A673 (cell line): ENCODE results near the gene ARHGEF26. TPM values are rescaled to one million over a fixed set of nuclear protein-coding genes. Genes with fewer than 3 reads are reported as not detected.

ENCODE experiments used
- BruUV-seq: library from RNA; stranded (reverse); fragments of 400-500 nt; replicated peaks from 2 replicates; lab custom pipeline; 2021; lab: Mats Ljungman, UMichigan
- CTCF ChIA-PET: fragments of 300-600 bp; sonication (Branson Sonifier 250); formaldehyde crosslinking; loops from one replicate; lab custom pipeline; 2022; ENCODE audit warnings: antibody characterized with exemption; lab: Charles Lee
- POLR2A ChIA-PET: fragments of 300-600 bp; sonication (Branson Sonifier 250); formaldehyde crosslinking; loops from one replicate; lab custom pipeline; 2022; ENCODE audit warnings: antibody characterized with exemption; ENCODE audit not compliant: low non-redundant PET; lab: Charles Lee
- DNase-seq: peaks from one replicate; pipeline ENCODE4 v3.0.0-alpha.2; 2015; ENCODE audit warnings: low spot score
- H3K27ac ChIP-seq: fragments of 200-600 bp; sonication (generic); 2 replicates; pipeline ENCODE4 v1.5.1; 2016; ENCODE audit warnings: mixed run types, low read depth, mild to moderate bottlenecking, mixed read lengths, antibody characterized with exemption, low read length; ENCODE audit not compliant: poor library complexity, severe bottlenecking
- H3K27me3 ChIP-seq: fragments of 200-600 bp; sonication (generic); replicated peaks from 2 replicates; pipeline ENCODE4 v1.6.1; 2017; ENCODE audit warnings: mixed run types, low read depth, mild to moderate bottlenecking, mixed read lengths, antibody characterized with exemption, low read length; ENCODE audit not compliant: insufficient read depth, poor library complexity
- H3K36me3 ChIP-seq: fragments of 200-600 bp; sonication (generic); 2 replicates; pipeline ENCODE4 v1.6.1; 2016; ENCODE audit warnings: mixed run types, mild to moderate bottlenecking, mixed read lengths, antibody characterized with exemption, low read length; ENCODE audit not compliant: insufficient read depth, poor library complexity, severe bottlenecking
- H3K4me1 ChIP-seq: fragments of 200-600 bp; sonication (generic); 2 replicates; pipeline ENCODE4 v1.6.1; 2017; ENCODE audit warnings: mixed run types, mild to moderate bottlenecking, mixed read lengths, antibody characterized with exemption, low read length; ENCODE audit not compliant: insufficient read depth, poor library complexity, severe bottlenecking
- H3K4me3 ChIP-seq: fragments of 200-600 bp; sonication (generic); 2 replicates; pipeline ENCODE4 v1.5.1; 2016; ENCODE audit warnings: low read depth, mixed run types, mild to moderate bottlenecking, mixed read lengths, low read length; ENCODE audit not compliant: poor library complexity, severe bottlenecking
- H3K9me3 ChIP-seq: fragments of 200-600 bp; sonication (generic); 2 replicates; pipeline ENCODE4 v1.6.1; 2016; ENCODE audit warnings: mixed run types, low read depth, mild to moderate bottlenecking, mixed read lengths, antibody characterized with exemption, low read length; ENCODE audit not compliant: poor library complexity, severe bottlenecking
- CTCF ChIP-seq: fragments of 300-800, 200-600 bp; sonication (generic); conservative IDR thresholded peaks from 2 replicates; pipeline ENCODE4 v1.5.1; 2017; ENCODE audit warnings: low read depth, mild to moderate bottlenecking, antibody characterized with exemption, low read length, moderate library complexity, mixed read lengths
- EZH2 ChIP-seq: fragments of 200-600 bp; sonication (generic); IDR thresholded peaks from 2 replicates; pipeline ENCODE4 v1.6.1; 2017; ENCODE audit warnings: borderline replicate concordance, low read depth, mild to moderate bottlenecking, mixed read lengths, antibody characterized with exemption, low read length; ENCODE audit not compliant: poor library complexity, severe bottlenecking
- intact Hi-C: fragments of 100-400 bp; cut with micrococcal nuclease; formaldehyde crosslinking; loops from one replicate; pipeline ENCODE4 v1.10.0; 2022; ENCODE audit not compliant: unreplicated experiment
- total RNA-seq: library from RNA; stranded (reverse); gene quantifications from 2 replicates; pipeline ENCODE4 v1.2.3, GENCODE V29; 2021

The ARHGEF26 gene
- total RNA-seq, 1 experiment from 2014 or later = 15.9 TPM

GRCh38 chr3:154121701-154122551 is 736 bp downstream of the ARHGEF26 start:
- H3K9me3 ChIP-seq = no peaks in the 10 kb centered on the region
- intact Hi-C loops = no loop called here
- no peaks in the 10 kb centered on the region for H3K27me3 ChIP-seq
- no peak for TF ChIP-seq CTCF
- TF ChIP-seq EZH2 = no peak
- H3K27ac ChIP-seq = peak overlapping the region; percentile 61
- no peaks in the 10 kb centered on the region for H3K36me3 ChIP-seq
- BruUV-seq = no TSS peak
- POLR2A ChIA-PET = no interaction called here
- DNase-seq = peak; percentile 66
- peaks cover 17% of the 10 kb centered on the region for H3K4me1 ChIP-seq
- peak overlapping the region; percentile 66 for H3K4me3 ChIP-seq
- CTCF ChIA-PET = no interaction called here

GRCh38 chr3:154122552-154122911 is 1.3 kb downstream of the ARHGEF26 start:
- H3K27ac ChIP-seq = peak overlapping the region; percentile 61
- intact Hi-C loops = no loop called here
- no peaks in the 10 kb centered on the region for H3K36me3 ChIP-seq
- ChIA-PET POLR2A (no interaction called here), CTCF (no interaction called here)
- H3K9me3 ChIP-seq = no peaks in the 10 kb centered on the region
- peak overlapping the region; percentile 66 for H3K4me3 ChIP-seq
- H3K4me1 ChIP-seq = peaks cover 17% of the 10 kb centered on the region
- no peak for TF ChIP-seq CTCF
- TF ChIP-seq EZH2 = no peak
- no TSS peak for BruUV-seq
- DNase-seq = peak; percentile 14
- H3K27me3 ChIP-seq = no peaks in the 10 kb centered on the region

DNA sequence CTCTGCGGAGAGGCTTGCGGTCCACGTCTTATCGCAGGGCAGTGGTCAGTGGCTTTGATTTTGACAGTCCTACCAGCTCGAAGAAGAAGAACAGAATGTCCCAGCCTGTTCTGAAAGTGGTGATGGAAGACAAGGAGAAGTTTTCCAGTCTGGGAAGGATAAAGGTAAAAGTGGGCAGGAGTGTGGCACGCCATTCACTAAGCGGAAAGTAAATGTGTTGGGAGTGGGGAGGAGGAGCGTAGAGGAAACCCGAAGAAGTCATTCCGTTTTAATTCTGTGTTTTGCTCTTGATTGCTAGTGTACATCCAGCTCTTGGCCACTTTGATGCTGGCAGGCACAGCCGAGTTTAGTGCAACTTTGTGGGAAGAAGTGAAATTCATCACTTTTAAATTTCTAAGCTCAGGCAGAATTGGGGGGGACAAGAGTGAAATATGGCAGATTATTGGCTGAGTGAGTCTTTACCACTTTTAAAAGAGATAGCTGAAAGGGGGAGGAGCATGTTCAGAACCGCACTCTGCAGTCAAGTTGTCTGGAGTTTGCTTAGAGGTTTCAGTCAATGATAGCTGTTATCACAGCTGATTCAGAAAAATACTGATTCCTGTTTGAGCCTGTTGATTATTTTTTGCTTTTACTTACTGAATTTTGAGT is 1.8 kb downstream of the ARHGEF26 start:
- intact Hi-C loops = no loop called here
- TSS peak; percentile 18 for BruUV-seq
- DNase-seq = peak; percentile 48
- H3K27ac ChIP-seq = peak overlapping the region; percentile 61
- no peaks in the 10 kb centered on the region for H3K9me3 ChIP-seq
- ChIA-PET POLR2A (no interaction called here), CTCF (no interaction called here)
- no peaks in the 10 kb centered on the region for H3K27me3 ChIP-seq
- H3K4me1 ChIP-seq = peaks cover 17% of the 10 kb centered on the region
- no peaks in the 10 kb centered on the region for H3K36me3 ChIP-seq
- peak overlapping the region; percentile 66 for H3K4me3 ChIP-seq
- TF ChIP-seq CTCF (no peak), EZH2 (no peak)
